NT2/D1 (cell line): Measurements from ENCODE around the gene USP6.

Experiments
- SUZ12 ChIP-seq: IDR thresholded peaks from 2 replicates; pipeline ENCODE4 v1.6.1; 2011; ENCODE audit not compliant: insufficient read length, insufficient read depth; ENCODE audit errors: extremely low read depth
- YY1 ChIP-seq: IDR thresholded peaks from 2 replicates; pipeline ENCODE4 v1.6.1; 2011; ENCODE audit not compliant: insufficient read length, insufficient read depth
- ZNF274 ChIP-seq: IDR thresholded peaks from 2 replicates; pipeline ENCODE4 v1.6.1; 2011; ENCODE audit warnings: mild to moderate bottlenecking, low read depth, low read length

DNA sequence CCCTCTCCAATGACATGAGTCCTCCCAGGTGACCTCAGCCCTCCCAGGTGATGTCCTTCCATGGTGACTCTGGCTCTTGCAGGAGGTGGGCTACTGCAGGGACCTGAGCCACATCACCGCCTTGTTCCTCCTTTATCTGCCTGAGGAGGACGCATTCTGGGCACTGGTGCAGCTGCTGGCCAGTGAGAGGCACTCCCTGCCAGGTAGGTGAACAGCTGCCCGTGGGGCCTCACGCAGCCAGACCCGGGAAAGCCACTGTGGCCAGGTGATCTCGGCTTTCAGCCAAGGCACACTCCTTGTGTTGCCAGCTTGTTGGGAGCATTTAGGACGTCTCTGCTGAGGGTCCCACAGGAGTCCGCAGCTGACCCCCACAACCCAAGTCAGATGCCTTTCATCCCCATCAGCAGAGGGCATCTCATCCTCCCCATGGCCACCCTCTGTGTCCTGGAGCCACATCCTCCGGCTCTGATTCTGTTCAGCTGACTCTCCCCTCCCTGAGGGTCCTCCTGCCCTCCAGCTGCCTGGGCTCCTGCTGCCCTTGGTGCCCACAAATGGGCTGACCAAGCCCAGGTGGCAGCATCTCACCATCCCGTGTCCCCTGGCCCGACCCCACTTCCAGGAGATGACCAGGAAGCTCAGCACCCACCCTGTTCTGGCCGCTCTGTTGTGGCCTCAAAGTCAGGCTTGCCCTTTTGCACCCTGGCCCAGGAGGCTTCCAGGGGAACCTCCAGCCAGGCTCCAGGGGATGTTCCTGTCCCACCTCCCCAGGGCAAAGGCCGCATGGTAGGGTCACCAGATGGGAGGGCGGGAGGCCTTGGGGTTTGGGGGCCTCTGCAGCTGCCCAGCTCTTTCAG is 20.1 kb downstream of the USP6 start:
- TF ChIP-seq YY1 (no peak), SUZ12 (no peak), ZNF274 (no peak)
